GM12873 (cell line): Measurements from ENCODE around the gene REEP3.

ENCODE experiments used
- TF ChIP-seq, protein P1 (sequence below): IDR thresholded peaks from 2 replicates; pipeline ENCODE4 v1.5.1; 2012; ENCODE audit warnings: low read depth, mild to moderate bottlenecking, moderate library complexity, low read length, control low read depth; ENCODE audit not compliant: insufficient read depth; ENCODE audit errors: missing control alignments

The REEP3 gene

DNA sequence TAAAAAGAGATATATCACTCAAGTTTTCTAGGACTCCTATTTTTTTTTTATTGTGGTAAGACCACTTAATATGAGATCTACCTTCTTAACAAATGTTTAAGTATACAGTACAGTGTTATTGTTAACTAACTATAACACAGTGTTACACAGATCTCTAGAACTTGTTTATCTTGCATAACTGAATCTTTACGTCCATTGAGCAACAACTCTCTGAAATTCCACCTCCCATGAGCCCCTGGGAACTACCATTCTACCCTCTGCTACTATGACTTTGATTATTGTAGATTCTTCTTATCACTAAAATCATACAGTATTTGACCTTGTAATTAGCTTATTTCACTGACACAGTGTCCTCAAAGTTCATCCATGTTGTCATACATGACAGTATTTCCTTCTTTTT lies 22.5 kb upstream of the REEP3 start:
- TF ChIP-seq, protein P1, sequence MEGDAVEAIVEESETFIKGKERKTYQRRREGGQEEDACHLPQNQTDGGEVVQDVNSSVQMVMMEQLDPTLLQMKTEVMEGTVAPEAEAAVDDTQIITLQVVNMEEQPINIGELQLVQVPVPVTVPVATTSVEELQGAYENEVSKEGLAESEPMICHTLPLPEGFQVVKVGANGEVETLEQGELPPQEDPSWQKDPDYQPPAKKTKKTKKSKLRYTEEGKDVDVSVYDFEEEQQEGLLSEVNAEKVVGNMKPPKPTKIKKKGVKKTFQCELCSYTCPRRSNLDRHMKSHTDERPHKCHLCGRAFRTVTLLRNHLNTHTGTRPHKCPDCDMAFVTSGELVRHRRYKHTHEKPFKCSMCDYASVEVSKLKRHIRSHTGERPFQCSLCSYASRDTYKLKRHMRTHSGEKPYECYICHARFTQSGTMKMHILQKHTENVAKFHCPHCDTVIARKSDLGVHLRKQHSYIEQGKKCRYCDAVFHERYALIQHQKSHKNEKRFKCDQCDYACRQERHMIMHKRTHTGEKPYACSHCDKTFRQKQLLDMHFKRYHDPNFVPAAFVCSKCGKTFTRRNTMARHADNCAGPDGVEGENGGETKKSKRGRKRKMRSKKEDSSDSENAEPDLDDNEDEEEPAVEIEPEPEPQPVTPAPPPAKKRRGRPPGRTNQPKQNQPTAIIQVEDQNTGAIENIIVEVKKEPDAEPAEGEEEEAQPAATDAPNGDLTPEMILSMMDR = no peak

DNA sequence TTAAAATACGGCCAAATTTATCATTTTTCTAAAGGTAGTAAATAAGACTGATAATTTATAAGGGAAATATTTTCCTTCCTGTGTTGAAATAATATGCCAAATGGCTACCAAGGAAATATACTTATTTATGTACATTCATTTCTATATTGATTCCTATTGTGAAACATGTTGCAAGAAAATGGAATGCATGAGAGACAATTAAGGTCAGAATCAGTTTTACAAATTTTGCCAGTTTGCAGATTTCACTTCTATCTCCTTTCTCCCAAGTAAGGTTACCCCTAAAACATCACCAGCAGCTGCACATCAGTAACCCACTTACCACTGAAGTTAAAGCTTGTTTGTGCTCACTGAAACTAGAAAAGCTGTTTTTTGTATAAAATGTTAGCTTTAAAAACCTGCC lies 19.2 kb upstream of the REEP3 start:
- TF ChIP-seq, protein P1 = no peak

DNA sequence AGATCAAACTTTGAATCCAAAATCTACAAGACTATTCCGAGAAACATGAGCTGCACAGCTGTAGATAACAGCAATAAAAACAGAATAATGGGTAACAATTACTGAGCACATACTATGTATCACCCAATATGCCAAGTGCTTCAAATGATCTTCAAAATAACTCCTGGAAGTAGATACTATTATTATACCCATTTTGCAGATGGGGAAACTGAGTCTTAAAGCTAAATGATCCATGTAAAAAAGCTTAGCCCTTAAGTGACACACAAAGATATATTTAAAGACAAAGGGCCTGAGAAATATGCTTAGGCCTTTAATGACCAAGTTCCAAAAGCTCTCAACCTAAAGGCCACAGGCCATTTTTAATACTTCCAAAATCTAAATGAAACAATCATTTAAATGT lies 18.4 kb upstream of the REEP3 start:
- TF ChIP-seq, protein P1 = no peak

DNA sequence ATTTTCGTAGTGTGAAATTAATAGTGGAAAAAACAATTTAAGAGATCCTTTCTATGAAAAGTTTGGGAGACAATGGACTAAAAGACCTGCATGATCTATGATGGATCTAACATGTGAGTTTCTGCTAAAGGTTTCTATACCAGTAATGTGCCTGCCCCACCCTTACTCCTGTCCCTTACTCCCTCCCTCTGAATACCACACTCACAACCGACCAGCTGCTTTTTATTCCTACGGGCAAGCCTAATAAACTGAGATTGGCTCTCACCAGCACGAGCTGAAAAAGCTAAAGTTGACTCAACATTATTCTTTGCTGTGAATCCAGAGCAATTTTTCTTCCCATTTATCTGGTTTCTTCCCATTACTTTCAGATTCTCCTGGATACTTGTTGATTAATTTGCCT lies 17.8 kb upstream of the REEP3 start:
- TF ChIP-seq, protein P1 = no peak

DNA sequence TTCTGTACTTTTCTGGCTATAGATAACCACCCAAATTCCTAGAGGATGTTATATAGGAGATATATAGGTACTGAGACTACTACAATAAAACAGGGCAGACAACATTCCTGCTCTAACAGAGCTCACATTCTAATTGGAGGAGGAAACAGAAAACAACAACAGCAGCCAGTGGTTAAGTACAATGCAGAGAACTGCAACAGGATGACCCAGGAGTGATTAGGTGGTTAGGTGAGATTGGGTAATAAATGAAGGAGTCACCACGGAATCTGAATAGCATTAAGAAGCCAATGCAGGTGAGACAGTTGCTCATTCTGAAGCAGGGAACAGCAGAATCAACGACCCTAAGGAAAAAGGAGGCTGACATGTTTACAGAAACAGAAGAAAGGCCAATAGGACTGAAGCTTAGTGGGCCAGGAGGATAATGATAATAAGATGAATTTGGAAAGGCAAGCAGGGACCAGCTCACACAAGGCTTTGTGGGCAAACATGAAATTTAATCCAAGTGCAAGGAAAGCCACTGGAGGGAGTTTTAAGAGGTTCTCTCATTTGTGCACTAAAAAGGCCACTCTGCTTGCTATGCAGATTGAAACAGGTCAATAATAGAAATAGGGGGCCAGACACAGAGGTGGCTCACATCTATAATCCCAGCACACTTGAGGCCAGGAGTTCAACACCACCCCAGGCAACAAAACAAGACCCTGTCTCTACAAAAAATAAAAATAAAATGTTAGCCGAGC lies 16.9 kb upstream of the REEP3 start:
- TF ChIP-seq, protein P1 = no peak

DNA sequence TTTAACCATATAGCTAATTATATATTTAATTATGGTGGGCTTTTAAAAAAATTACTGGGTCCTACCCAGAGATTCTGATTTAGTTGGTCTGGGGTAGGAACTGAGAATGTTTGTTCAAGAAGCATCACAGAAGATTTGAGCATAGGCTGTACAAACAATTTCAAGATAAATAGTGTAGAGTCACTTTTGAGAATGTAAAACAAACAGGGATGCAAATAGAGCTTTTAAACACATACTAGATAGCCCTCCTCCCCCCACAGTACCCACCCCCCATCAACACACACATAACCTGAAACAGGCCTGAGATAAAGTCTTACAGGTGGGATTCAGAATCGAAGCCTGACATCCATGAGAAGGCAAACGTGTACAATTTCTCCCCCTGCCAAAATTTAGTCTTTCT lies 15.6 kb upstream of the REEP3 start:
- TF ChIP-seq, protein P1 = no peak

DNA sequence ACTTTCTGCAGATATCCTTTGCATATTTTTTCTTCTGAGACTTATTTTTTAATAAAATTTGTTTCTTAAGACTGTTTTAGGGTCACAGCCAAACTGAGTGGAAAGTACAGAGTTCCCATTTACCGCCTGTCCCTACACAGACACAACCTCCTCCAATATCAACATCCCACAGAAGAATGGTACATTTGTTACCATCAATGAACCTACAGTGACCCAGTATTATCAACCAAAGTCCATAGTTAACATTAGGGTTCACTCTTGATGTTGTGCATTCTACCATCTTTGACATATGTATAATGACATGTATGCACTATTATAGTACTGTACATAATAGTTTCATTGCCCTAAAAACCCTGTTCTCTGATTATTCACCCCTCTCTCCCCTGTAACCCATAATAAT lies 14.6 kb upstream of the REEP3 start:
- TF ChIP-seq, protein P1 = no peak
